ENCODE results near the gene NHLRC4. TPM values are rescaled to one million over a fixed set of nuclear protein-coding genes. Genes with fewer than 3 reads are reported as not detected.

The NHLRC4 gene
- total RNA-seq, 3 donors from 2014 or later, result 0.26 to 0.82 (median 0.36) TPM

DNA sequence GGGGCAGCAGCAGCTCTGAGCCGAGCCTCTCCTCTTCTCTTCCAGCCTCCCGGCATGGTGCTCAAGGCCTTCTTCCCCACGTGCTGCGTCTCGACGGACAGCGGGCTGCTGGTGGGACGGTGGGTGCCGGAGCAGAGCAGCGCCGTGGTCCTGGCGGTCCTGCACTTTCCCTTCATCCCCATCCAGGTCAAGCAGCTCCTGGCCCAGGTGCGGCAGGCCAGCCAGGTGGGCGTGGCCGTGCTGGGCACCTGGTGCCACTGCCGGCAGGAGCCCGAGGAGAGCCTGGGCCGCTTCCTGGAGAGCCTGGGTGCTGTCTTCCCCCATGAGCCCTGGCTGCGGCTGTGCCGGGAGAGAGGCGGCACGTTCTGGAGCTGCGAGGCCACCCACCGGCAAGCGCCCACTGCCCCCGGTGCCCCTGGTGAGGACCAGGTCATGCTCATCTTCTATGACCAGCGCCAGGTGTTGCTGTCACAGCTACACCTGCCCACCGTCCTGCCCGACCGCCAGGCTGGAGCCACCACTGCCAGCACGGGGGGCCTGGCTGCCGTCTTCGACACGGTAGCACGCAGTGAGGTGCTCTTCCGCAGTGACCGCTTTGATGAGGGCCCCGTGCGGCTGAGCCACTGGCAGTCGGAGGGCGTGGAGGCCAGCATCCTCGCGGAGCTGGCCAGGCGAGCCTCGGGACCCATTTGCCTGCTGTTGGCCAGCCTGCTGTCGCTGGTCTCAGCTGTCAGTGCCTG lies 7.4 kb downstream of the NHLRC4 start:
- ATAC-seq, result no peak
- TF ChIP-seq CTCF (IDR thresholded peaks at IDR 0.05), result no peak
- H3K9me3 ChIP-seq, result no peaks in the 10 kb centered on the region
- DNase-seq, result no peak
- intact Hi-C loops (cut with DNase I, micrococcal nuclease), result loop anchor here (10.0 kb wide), 1 partner anchor 91 kb away; the partner anchor contains the start of gene RHOT2 (in 2 of the 2)
- no peak overlapping the region for H3K4me3 ChIP-seq
- H3K4me1 ChIP-seq (ENCODE audit: low read depth), result peaks cover 6% of the 10 kb centered on the region
- H3K36me3 ChIP-seq (ENCODE audit: low read depth), result no peaks in the 10 kb centered on the region

- DNase-seq (no peak), ATAC-seq (no peak)
- Histone ChIP-seq H3K4me3 (no peak overlapping the region), H3K36me3 (ENCODE audit: low read depth) (no peaks in the 10 kb centered on the region), H3K4me1 (ENCODE audit: low read depth) (peaks cover 3% of the 10 kb centered on the region), H3K9me3 (no peaks in the 10 kb centered on the region)
- no peak for TF ChIP-seq CTCF (IDR thresholded peaks at IDR 0.05)
- intact Hi-C loops (cut with DNase I, micrococcal nuclease), result loop anchor here (10.0 kb wide), 1 partner anchor 89 kb away; the partner anchor contains the start of gene RHOT2 (in 2 of the 2)
Observed at GRCh38 chr16:575354-576196, 8.8 kb downstream of the NHLRC4 start.

- no peaks in the 10 kb centered on the region for H3K9me3 ChIP-seq
- H3K4me1 ChIP-seq (ENCODE audit: low read depth), result no peaks in the 10 kb centered on the region
- intact Hi-C loops (cut with DNase I, micrococcal nuclease), result loop anchor here (10.0 kb wide), 1 partner anchor 88 kb away; the partner anchor contains the start of gene RHOT2 (in 2 of the 2)
- no peak overlapping the region for H3K4me3 ChIP-seq
- TF ChIP-seq CTCF (IDR thresholded peaks at IDR 0.05), result no peak
- DNase-seq (no peak), ATAC-seq (no peak)
- no peaks in the 10 kb centered on the region for H3K36me3 ChIP-seq (ENCODE audit: low read depth)
Observed at GRCh38 chr16:576197-576822, 9.5 kb downstream of the NHLRC4 start.

DNA sequence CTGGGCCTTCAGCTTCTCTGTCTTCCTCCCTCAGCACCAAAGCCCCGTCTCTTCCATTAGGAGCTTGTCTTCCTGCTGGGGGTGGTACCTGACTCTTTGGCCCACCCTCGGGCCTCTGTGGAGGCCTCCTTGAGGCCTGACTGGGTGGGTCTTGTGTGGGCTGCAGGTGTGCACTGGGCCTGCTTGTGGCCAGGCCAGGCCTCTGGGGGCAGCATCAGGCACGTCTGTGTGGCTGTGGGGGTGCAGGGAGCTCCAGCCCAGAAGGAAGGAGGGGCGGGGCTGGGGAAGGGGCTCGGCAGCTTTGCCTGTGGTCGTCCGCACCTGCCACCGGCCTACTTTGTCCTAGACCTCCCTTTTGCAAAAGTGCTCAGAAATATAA lies 10.0 kb downstream of the NHLRC4 start:
- no peak for DNase-seq
- no peak overlapping the region for H3K4me3 ChIP-seq
- intact Hi-C loops (cut with DNase I, micrococcal nuclease), result loop anchor here (10.0 kb wide), 1 partner anchor 88 kb away; the partner anchor contains the start of gene RHOT2 (in 2 of the 2)

More for the DNA sequence above, 10.0 kb downstream of the NHLRC4 start:
- Histone ChIP-seq H3K4me1 (ENCODE audit: low read depth) (no peaks in the 10 kb centered on the region), H3K36me3 (ENCODE audit: low read depth) (no peaks in the 10 kb centered on the region), H3K9me3 (no peaks in the 10 kb centered on the region)
- ATAC-seq, result no peak
- TF ChIP-seq CTCF (IDR thresholded peaks at IDR 0.05), result no peak
